Measurements from ENCODE around the gene TTC39C. TPM values are rescaled to one million over a fixed set of nuclear protein-coding genes. Genes with fewer than 3 reads are reported as not detected.
"Not testable (repeated sequence)": the region's sequence is repeated elsewhere in the genome, so short reads cannot be mapped to it uniquely, and the experiment has no call there.

The TTC39C gene
- total RNA-seq, 1 donor from 2014 or later, result 30.1 TPM

DNA sequence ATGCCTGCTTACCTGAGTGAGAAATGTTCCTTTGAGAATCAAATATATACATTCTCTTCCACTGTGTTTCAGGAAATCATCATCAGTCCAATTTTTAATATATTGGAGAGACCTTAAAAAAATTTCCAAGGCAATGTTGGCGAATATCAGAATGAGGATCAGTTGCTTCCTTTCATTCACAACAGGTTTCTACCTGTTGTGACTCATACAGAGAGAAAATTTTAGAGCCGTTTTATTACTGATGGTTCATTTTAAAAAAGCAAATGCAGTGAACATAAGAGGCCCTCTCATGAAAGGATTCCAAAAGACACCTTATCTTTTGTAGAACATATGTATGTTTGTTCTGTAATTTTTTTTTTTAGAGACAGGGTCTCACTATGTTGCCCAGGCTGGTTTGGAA, 42.0 kb downstream of the TTC39C start:
- Mint-ChIP-seq H3K4me1 (ENCODE audit: low read depth) (peaks cover 26% of the 10 kb centered on the region), H3K27me3 (no peaks in the 10 kb centered on the region), H3K27ac (no peak overlapping the region), H3K9me3 (ENCODE audit: low read depth) (peaks cover 7% of the 10 kb centered on the region), H3K4me3 (ENCODE audit: low read depth) (no peak overlapping the region), H3K36me3 (ENCODE audit: insufficient read depth) (peaks cover 1% of the 10 kb centered on the region)
- DNase-seq (ENCODE audit: low spot score, unreplicated experiment), result no peak
- no peak for TF ChIP-seq CTCF (IDR thresholded peaks at IDR 0.05; ENCODE audit: unreplicated experiment)

DNA sequence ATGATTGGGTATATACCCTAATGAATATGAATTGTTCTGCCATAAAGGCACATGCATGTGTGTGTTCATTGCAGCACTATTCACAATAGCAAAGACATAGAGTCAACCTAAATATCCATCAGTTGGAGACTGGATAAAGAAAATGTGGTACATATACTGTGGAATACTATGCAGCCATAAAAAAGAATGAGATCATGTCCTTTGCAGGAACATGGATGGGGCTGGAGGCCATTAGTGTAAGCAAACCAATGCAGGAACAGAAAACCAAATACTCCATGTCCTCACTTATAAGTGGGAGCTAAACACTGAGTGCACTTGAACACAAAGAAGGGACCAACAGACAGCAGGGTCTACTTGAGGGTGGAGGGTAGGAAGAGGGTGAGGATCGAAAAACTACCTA, 43.2 kb downstream of the TTC39C start:
- Mint-ChIP-seq H3K36me3 (ENCODE audit: insufficient read depth) (peaks cover 1% of the 10 kb centered on the region), H3K4me3 (ENCODE audit: low read depth) (no peak overlapping the region), H3K9me3 (ENCODE audit: low read depth) (peaks cover 7% of the 10 kb centered on the region), H3K27me3 (no peaks in the 10 kb centered on the region), H3K4me1 (ENCODE audit: low read depth) (peaks cover 15% of the 10 kb centered on the region), H3K27ac (no peak overlapping the region)
- TF ChIP-seq CTCF (IDR thresholded peaks at IDR 0.05; ENCODE audit: unreplicated experiment), result no peak
- DNase-seq (ENCODE audit: low spot score, unreplicated experiment), result no peak

GRCh38 chr18:24059385-24059784, 44.8 kb downstream of the TTC39C start:
- not testable (repeated sequence) for H3K4me3 Mint-ChIP-seq (ENCODE audit: low read depth); H3K27ac Mint-ChIP-seq; DNase-seq (ENCODE audit: low spot score, unreplicated experiment); H3K27me3 Mint-ChIP-seq; H3K9me3 Mint-ChIP-seq (ENCODE audit: low read depth); H3K36me3 Mint-ChIP-seq (ENCODE audit: insufficient read depth)
- H3K4me1 Mint-ChIP-seq (ENCODE audit: low read depth), result peaks cover 14% of the 10 kb centered on the region

- H3K27me3 Mint-ChIP-seq, result peaks cover 8% of the 10 kb centered on the region
- DNase-seq (ENCODE audit: low spot score, unreplicated experiment), result no peak
- H3K4me1 Mint-ChIP-seq (ENCODE audit: low read depth), result peaks cover 13% of the 10 kb centered on the region
- no peak overlapping the region for H3K27ac Mint-ChIP-seq
- peaks cover 7% of the 10 kb centered on the region for H3K9me3 Mint-ChIP-seq (ENCODE audit: low read depth)
- no peak overlapping the region for H3K4me3 Mint-ChIP-seq (ENCODE audit: low read depth)
- TF ChIP-seq CTCF (IDR thresholded peaks at IDR 0.05; ENCODE audit: unreplicated experiment), result no peak
- peaks cover 1% of the 10 kb centered on the region for H3K36me3 Mint-ChIP-seq (ENCODE audit: insufficient read depth)
Observed at GRCh38 chr18:24060644-24061043, 46.1 kb downstream of the TTC39C start.

DNA sequence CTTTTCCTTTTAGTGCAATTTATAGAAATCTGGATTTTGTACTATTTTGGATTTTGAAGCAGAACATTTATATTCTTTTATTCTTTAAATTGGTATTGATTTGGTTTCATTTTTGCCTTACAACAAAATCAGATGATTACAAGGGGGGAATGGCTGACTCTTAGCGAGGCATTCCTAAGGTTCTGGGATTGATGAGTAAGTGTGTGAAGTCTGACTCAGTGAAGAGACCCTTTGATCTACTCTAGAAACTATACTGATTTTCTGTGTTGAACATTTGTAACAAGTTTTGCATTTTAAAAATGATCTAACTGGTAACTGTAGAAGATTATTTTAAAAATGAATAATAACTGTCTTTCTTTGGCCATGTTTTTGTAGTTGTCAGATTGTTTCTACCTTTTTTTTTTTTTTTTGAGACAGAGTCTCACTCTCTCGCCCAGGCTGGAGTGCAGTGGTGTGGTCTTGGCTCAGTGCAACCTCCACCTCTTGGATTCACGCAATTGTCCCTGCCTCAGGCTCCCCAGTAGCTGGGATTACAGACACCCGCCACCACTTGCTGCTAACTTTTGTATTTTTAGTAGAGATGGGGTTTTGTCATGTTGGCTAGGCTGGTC, 48.7 kb downstream of the TTC39C start:
- Mint-ChIP-seq H3K9me3 (ENCODE audit: low read depth) (peaks cover 3% of the 10 kb centered on the region), H3K27ac (no peak overlapping the region), H3K4me1 (ENCODE audit: low read depth) (peaks cover 12% of the 10 kb centered on the region), H3K27me3 (peaks cover 18% of the 10 kb centered on the region), H3K4me3 (ENCODE audit: low read depth) (no peak overlapping the region), H3K36me3 (ENCODE audit: insufficient read depth) (peaks cover 9% of the 10 kb centered on the region)
- DNase-seq (ENCODE audit: low spot score, unreplicated experiment), result no peak
- no peak for TF ChIP-seq CTCF (IDR thresholded peaks at IDR 0.05; ENCODE audit: unreplicated experiment)

DNA sequence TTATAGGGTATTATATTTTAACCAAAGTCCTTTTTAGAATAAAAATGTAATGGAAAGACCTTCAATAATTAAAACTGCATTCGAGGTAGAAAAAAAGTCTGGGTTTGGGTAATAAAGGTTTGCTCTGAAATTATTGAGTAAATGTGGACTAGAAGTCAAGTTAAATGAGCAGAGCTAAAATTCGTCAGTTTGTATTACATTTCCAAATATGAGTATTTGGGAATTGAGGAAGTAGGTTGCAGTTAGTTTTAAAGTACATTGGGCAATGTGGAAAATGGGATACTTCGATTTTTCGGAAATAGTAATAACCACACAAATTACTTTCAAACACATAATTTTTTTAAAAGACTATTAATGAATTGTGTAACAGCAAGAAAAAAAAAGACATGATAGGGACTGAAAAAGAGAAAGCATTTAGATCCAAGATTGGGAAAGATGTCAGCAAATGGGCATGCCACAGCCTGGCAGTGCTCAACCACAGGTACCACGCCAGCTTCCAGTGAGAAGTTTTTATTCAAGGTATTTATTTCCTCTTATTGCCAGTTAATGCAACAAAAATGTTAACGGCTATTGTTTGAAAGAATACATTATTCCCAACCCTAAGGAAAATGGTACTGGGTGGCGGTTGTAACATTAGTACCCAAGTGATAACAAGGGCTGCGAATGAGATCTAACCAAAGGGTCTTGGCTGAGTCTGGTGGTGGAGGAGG, 50.0 kb downstream of the TTC39C start:
- Mint-ChIP-seq H3K36me3 (ENCODE audit: insufficient read depth) (peaks cover 9% of the 10 kb centered on the region), H3K27me3 (peaks cover 18% of the 10 kb centered on the region), H3K27ac (no peak overlapping the region), H3K4me3 (ENCODE audit: low read depth) (no peak overlapping the region), H3K4me1 (ENCODE audit: low read depth) (peaks cover 24% of the 10 kb centered on the region), H3K9me3 (ENCODE audit: low read depth) (peaks cover 2% of the 10 kb centered on the region)
- no peak for TF ChIP-seq CTCF (IDR thresholded peaks at IDR 0.05; ENCODE audit: unreplicated experiment)
- no peak for DNase-seq (ENCODE audit: low spot score, unreplicated experiment)

Data from progenitor cell of endocrine pancreas (in vitro differentiated cells).